SJCRH30 (cell line): Measurements from ENCODE around the gene KBTBD8. TPM values are rescaled to one million over a fixed set of nuclear protein-coding genes. Genes with fewer than 3 reads are reported as not detected.

Source experiments
- DNase-seq, 2 experiments: peaks; one replicate each; pipeline ENCODE4 v3.0.0-alpha.2; 2015 to 2020
- H3K27ac ChIP-seq: fragments of 250-450 bp; sonication (Bioruptor Pico); 2 replicates; pipeline ENCODE4 v1.5.1; 2020; ENCODE audit warnings: mild to moderate bottlenecking, moderate library complexity
- H3K27me3 ChIP-seq: fragments of 250-450 bp; sonication (Bioruptor Pico); 2 replicates; pipeline ENCODE4 v1.5.1; 2020; ENCODE audit warnings: mild to moderate bottlenecking, moderate library complexity
- H3K36me3 ChIP-seq: fragments of 250-450 bp; sonication (Bioruptor Pico); 2 replicates; pipeline ENCODE4 v1.5.1; 2020; ENCODE audit warnings: mild to moderate bottlenecking, moderate library complexity
- H3K4me1 ChIP-seq: fragments of 250-450 bp; sonication (Bioruptor Pico); 2 replicates; pipeline ENCODE4 v1.5.1; 2020; ENCODE audit warnings: mild to moderate bottlenecking, moderate library complexity
- H3K4me3 ChIP-seq: fragments of 250-450 bp; sonication (Bioruptor Pico); 2 replicates; pipeline ENCODE4 v1.5.1; 2020; ENCODE audit warnings: mild to moderate bottlenecking, moderate library complexity
- H3K9me3 ChIP-seq: fragments of 250-450 bp; sonication (Bioruptor Pico); replicated peaks from 2 replicates; pipeline ENCODE4 v1.5.1; 2020; ENCODE audit warnings: mild to moderate bottlenecking, moderate library complexity
- total RNA-seq: library from RNA; depleted of rRNA; stranded (reverse); fragments of >200 nt; shearing (Covaris generic); gene quantifications from 2 replicates; pipeline ENCODE4 v1.2.3, GENCODE V29; 2014; rRNA removed

Gene KBTBD8, protein sequence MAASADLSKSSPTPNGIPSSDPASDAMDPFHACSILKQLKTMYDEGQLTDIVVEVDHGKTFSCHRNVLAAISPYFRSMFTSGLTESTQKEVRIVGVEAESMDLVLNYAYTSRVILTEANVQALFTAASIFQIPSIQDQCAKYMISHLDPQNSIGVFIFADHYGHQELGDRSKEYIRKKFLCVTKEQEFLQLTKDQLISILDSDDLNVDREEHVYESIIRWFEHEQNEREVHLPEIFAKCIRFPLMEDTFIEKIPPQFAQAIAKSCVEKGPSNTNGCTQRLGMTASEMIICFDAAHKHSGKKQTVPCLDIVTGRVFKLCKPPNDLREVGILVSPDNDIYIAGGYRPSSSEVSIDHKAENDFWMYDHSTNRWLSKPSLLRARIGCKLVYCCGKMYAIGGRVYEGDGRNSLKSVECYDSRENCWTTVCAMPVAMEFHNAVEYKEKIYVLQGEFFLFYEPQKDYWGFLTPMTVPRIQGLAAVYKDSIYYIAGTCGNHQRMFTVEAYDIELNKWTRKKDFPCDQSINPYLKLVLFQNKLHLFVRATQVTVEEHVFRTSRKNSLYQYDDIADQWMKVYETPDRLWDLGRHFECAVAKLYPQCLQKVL
- 3.2 and 3.7 TPM in 2 replicates for total RNA-seq

DNA sequence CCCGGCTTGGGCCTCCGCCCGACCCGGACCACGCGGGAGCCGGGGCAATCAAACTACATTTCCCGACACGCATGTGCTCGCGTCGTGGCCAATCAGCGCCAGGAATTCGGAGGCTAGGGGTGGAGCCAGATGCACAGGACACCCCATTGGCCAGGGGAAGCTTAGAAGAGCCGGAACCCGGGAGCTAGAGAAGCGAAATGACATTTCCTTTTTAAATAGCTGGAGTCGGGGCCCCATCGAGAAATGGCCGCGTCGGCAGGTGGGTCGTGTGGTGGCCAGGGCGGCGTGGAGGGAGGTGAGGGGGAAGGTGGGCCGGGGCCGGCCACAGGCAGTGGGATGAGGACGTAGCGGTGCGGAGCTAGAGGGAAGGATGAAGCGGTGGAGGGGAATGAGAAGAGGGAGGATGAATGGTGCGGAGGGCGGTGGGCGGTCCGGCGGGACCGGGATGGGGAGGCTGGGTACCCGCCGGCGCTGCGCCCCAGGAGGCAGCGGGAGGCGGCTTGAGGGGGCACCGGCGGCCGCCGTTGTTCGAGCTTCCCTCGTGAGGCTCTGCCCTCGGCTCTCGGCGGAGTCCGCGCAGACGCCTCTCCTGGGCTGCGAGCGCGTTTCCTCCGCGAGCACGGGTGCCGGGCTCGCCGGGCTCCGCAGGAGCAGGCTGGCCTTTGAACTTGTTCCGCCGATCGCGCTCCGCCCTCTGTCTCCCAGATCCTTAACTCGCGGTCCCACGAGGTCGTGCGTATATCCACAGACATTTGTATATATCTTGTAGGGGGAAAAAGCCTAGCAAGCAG is at the start of gene KBTBD8:
Gene KBTBD8, plus strand, starts transcription at position 195 of the 791 bp plus-strand sequence. Its CDS starts 49 bp downstream, at position 244.
- no peaks in the 10 kb centered on the region; the same call in 1 of the 2 replicates for H3K4me1 ChIP-seq
- H3K4me3 ChIP-seq = peak within 1 kb of the TSS; percentile 67
- H3K27me3 ChIP-seq = no peaks in the 10 kb centered on the region
- H3K27ac ChIP-seq = peak within 1 kb of the TSS; percentile 25
- H3K9me3 ChIP-seq = no peaks in the 10 kb centered on the region
- no peaks in the 10 kb centered on the region for H3K36me3 ChIP-seq
- DNase-seq = peak; percentile 95 to 96

- Histone ChIP-seq H3K4me1 (no peaks in the 10 kb centered on the region), H3K27ac (no peak overlapping the region), H3K9me3 (no peaks in the 10 kb centered on the region), H3K4me3 (no peak overlapping the region), H3K36me3 (no peaks in the 10 kb centered on the region), H3K27me3 (no peaks in the 10 kb centered on the region)
- DNase-seq = no peak
Observed at GRCh38 chr3:66948838-66949237, 49.3 kb upstream of the KBTBD8 start.

DNA sequence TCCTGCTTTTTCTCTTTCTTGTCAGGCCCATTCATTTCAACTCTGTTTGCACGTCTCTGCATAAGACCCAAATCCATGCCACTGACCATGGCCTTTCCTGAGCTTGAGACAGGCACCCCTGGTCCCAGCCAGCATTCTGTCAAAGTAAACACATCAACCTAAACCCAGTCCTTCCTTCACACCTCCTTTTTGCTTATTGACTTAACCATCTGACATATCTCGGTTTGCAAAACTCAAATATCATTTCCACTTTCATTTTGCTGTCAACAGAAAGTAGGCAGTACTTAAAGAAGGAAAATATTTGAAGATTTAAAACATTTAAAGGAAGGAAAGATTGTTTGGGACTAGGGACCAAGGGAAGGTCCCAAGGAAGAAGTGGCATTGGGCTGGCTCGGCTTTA is 48.2 kb upstream of the KBTBD8 start:
- Histone ChIP-seq H3K27ac (no peak overlapping the region), H3K4me1 (no peaks in the 10 kb centered on the region), H3K36me3 (no peaks in the 10 kb centered on the region), H3K9me3 (no peaks in the 10 kb centered on the region), H3K27me3 (no peaks in the 10 kb centered on the region), H3K4me3 (no peak overlapping the region)
- DNase-seq = no peak

GRCh38 chr3:66952357-66952756 is 45.8 kb upstream of the KBTBD8 start:
- no peaks in the 10 kb centered on the region for H3K4me1 ChIP-seq
- no peaks in the 10 kb centered on the region for H3K36me3 ChIP-seq
- H3K27me3 ChIP-seq = no peaks in the 10 kb centered on the region
- no peaks in the 10 kb centered on the region for H3K9me3 ChIP-seq
- no peak overlapping the region for H3K4me3 ChIP-seq
- no peak overlapping the region for H3K27ac ChIP-seq
- no peak for DNase-seq

DNA sequence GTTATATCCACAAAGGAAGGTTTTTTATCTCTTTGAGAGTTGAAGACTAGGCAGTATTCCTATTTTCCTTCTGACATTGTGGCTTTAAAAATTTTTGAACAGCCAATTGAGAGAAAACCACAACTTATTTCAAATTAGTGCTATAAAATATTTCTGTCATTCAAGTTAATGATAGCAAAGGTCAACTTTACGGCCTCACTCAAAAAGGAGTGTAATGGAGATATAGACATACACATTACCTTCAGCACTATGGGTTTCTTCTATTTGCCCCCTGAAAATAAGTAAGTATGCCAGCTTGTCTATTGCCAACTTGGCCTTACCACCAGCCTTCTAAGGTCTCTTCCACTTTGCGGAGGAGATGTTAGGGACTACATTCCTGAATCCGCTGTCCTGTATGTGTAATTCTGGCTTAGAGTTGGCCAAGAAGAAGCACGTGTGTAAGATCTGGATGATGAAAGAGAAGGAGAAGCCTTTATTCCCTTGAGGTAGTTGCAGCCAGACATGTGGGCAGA is 44.1 kb upstream of the KBTBD8 start:
- Histone ChIP-seq H3K9me3 (no peaks in the 10 kb centered on the region), H3K4me1 (no peaks in the 10 kb centered on the region), H3K27ac (no peak overlapping the region), H3K36me3 (no peaks in the 10 kb centered on the region), H3K27me3 (no peaks in the 10 kb centered on the region), H3K4me3 (no peak overlapping the region)
- DNase-seq = no peak

DNA sequence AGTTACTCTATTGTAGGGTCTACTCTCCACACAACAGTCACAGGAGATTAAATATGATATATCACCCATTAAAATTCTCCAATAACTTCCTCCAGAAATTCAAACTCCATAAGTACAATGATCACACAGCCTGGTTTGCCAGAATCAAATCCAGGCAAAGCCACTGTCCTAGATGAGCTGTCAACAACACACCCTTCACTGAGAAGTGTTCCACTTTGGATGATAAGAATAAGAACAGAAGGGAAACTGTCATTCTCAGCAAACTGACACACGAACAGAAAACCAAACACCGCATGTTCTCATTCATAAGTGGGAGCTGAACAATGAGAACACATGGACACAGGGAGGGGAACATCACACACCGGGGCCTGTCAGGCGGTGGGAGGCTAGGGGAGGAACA is 41.4 kb upstream of the KBTBD8 start:
- Histone ChIP-seq H3K27ac (no peak overlapping the region), H3K36me3 (no peaks in the 10 kb centered on the region), H3K27me3 (no peaks in the 10 kb centered on the region), H3K4me3 (no peak overlapping the region), H3K4me1 (no peaks in the 10 kb centered on the region), H3K9me3 (no peaks in the 10 kb centered on the region)
- no peak for DNase-seq

- H3K27me3 ChIP-seq = no peaks in the 10 kb centered on the region
- DNase-seq = no peak
- H3K27ac ChIP-seq = no peak overlapping the region
- no peaks in the 10 kb centered on the region for H3K4me1 ChIP-seq
- H3K9me3 ChIP-seq = no peaks in the 10 kb centered on the region
- no peak overlapping the region for H3K4me3 ChIP-seq
- no peaks in the 10 kb centered on the region for H3K36me3 ChIP-seq
Observed at GRCh38 chr3:66957367-66957766, 40.7 kb upstream of the KBTBD8 start.

DNA sequence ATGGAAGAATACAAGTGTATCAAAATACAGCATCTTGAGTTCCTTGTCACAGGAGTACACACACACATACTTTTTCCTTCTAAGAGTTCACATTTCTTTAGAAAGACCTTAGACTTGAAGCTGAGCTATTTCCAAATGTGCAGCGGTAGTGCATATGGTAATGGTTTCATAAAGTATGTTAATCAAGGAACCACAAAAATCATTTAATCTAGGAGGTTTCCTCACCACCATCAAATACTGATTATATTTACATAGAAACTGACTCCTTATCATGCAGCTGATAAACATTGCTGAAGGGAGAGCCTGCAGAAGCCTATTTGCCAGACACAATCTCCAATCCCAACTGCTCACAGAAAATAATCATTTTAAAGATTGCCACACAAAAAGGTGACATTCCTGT is 40.0 kb upstream of the KBTBD8 start:
- H3K9me3 ChIP-seq = no peaks in the 10 kb centered on the region
- H3K36me3 ChIP-seq = no peaks in the 10 kb centered on the region
- H3K4me1 ChIP-seq = no peaks in the 10 kb centered on the region
- no peak for DNase-seq
- H3K27ac ChIP-seq = no peak overlapping the region
- H3K27me3 ChIP-seq = no peaks in the 10 kb centered on the region
- H3K4me3 ChIP-seq = no peak overlapping the region

DNA sequence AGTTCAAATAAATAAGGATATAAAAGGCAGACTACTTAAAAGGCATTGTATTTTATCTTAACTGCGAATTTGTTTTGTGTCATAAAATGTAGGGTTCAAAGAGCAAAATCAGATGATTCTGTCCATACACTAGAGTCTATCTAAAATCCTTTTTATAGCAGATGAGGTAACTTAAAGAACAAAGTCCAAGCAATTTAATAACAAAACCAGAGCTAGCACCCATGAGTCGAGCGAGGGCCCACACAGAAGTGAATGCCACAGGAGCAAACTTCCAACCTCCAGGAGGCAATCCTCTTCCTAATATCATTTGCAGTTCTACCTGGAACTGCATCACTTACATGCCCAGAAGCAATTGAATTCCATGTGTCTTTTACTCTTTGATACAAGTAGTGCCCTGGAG is 35.4 kb upstream of the KBTBD8 start:
- no peaks in the 10 kb centered on the region for H3K27me3 ChIP-seq
- H3K4me3 ChIP-seq = no peak overlapping the region

DNA sequence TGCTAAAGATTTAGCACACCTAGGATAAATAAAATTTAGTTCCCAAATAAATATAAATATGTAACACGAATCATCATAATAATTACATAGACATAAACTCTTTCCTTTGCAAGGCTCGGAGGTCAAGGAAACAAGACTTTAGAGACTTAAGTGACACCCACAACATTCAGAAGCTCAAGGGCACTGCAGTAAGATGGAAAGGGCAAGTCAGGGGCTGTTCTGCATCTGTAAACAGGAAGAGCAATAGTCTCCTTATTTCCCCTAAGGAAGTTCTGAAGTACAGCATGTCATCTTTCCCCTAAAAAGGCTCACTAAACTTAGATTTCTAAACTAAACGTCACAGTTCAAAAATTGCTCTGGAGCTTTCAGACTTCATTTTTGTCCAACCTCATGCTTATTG is 26.9 kb upstream of the KBTBD8 start:
- Histone ChIP-seq H3K36me3 (no peaks in the 10 kb centered on the region), H3K4me3 (no peak overlapping the region), H3K27ac (no peak overlapping the region), H3K27me3 (no peaks in the 10 kb centered on the region), H3K4me1 (no peaks in the 10 kb centered on the region), H3K9me3 (no peaks in the 10 kb centered on the region)
- DNase-seq = no peak

More for the DNA sequence above, 35.4 kb upstream of the KBTBD8 start:
- H3K9me3 ChIP-seq = no peaks in the 10 kb centered on the region
- H3K36me3 ChIP-seq = no peaks in the 10 kb centered on the region
- H3K4me1 ChIP-seq = no peaks in the 10 kb centered on the region
- no peak overlapping the region for H3K27ac ChIP-seq
- no peak for DNase-seq

DNA sequence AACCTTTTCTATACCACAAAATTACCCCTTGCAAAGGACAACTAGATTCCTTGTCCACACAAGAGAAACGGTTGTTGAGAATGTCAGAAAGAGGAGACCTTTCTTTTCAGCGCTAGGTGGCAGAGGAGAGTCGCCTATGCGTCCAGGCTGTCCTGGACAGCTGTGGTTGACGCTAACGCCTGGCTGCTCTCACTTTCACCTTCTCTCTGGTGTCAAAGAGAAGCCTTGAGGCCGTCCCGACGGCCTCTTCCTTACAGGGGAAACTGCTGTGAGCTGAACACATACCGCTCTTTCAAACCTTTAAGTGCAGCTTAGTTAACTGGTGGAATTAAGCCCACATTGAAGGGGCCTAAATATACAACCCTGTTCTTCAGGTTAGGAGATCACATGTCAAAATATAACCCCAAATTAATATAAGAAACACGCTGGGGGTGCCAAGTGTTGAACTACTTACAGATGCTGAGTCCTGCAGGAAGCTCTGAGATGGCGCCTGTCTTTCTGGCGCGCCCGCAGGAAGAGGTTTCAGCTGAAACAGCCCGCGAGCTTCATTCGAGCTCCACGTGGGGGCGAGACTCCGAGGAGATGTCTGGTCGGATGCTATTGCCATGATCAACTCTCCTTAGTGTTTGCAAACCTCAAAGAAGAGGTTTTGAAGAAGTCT is 26.1 kb upstream of the KBTBD8 start:
- DNase-seq = peak; percentile 68 to 80
- Histone ChIP-seq H3K36me3 (no peaks in the 10 kb centered on the region), H3K27me3 (no peaks in the 10 kb centered on the region), H3K4me1 (no peaks in the 10 kb centered on the region), H3K27ac (no peak overlapping the region), H3K4me3 (no peak overlapping the region), H3K9me3 (no peaks in the 10 kb centered on the region)

DNA sequence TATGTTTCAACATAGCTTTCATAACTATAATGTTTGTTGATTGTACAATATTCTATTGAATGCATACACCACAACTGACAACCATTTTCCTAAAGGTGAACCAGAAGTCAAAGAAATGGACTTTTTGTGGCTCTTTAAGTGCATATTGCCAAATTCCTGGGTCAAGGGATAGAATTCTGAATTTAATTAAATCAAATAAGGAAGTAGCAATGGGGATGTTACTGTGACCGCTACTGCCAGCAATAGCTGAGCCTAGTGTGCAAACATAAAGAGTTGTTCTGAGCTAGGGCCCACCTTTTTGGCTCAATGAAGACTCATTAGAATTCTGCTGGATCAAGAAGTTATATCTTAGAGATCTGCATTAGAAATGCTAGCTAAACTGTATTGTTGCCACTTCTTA is 17.3 kb upstream of the KBTBD8 start:
- H3K36me3 ChIP-seq = no peaks in the 10 kb centered on the region
- H3K4me1 ChIP-seq = no peaks in the 10 kb centered on the region
- no peak overlapping the region for H3K4me3 ChIP-seq
- no peak for DNase-seq
- H3K9me3 ChIP-seq = no peaks in the 10 kb centered on the region
- no peak overlapping the region for H3K27ac ChIP-seq
- no peaks in the 10 kb centered on the region for H3K27me3 ChIP-seq

DNA sequence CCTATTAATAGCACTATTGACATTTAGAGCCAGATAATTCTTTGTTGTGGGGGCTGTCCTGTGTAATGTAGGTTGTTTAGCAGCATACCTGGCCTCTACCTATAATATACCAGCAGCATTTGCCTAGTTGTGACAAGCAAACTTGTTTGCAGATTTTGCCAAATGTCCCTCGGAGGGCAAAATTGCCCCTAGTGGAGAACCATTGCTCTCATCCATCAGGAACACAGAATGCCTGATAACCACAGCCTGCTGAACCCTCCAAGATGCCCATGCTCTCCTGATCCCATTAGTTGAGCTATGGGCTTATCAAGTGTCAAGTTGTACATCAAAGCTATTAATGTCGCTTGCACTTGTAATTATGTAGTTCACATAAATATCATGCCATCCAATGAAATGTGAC is 15.0 kb upstream of the KBTBD8 start:
- H3K9me3 ChIP-seq = no peaks in the 10 kb centered on the region
- no peaks in the 10 kb centered on the region for H3K27me3 ChIP-seq
- no peaks in the 10 kb centered on the region for H3K36me3 ChIP-seq
- H3K4me1 ChIP-seq = no peaks in the 10 kb centered on the region
- H3K4me3 ChIP-seq = no peak overlapping the region
- DNase-seq = no peak
- no peak overlapping the region for H3K27ac ChIP-seq

DNA sequence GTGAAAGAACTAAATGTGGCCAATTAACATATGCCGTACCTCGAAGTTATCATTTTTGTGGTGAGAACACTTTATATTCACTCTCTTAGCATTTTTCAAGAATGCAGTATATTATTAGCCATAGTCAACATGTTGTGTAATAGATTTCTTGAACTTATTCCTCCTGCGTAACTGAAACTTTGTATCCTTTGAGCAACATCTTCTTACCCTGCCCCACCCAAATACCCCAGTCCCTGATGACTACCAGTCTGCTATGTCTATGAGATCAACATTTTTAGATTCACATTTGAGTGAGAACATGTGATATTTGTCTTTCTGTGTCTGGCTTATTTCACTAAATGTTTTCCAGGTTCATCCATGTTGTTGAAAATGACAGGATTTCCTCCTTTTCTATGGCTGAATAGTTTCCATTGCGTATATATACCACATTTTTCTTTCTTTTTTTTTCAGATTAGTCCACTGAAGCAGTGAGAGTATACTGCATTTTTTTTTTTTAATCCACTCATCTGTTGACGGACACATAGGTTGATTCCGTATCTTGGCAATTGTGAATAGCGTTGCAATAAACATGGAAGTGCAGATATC is 12.7 kb upstream of the KBTBD8 start:
- no peaks in the 10 kb centered on the region for H3K27me3 ChIP-seq
- no peak overlapping the region for H3K27ac ChIP-seq
- no peak overlapping the region for H3K4me3 ChIP-seq
- no peak for DNase-seq
- H3K9me3 ChIP-seq = no peaks in the 10 kb centered on the region
- no peaks in the 10 kb centered on the region for H3K36me3 ChIP-seq
- peaks cover 5% of the 10 kb centered on the region; the same call in 1 of the 2 replicates for H3K4me1 ChIP-seq
